Activated gamma-delta T cell (primary cell): ENCODE results near the gene MYL11.
"Not testable (repeated sequence)": the region's sequence is repeated elsewhere in the genome, so short reads cannot be mapped to it uniquely, and the experiment has no call there.

Experiments used
- DNase-seq: peaks from one replicate; lab custom pipeline; 2025; lab: John Stamatoyannopoulos, UW

MYL11 gene

DNA sequence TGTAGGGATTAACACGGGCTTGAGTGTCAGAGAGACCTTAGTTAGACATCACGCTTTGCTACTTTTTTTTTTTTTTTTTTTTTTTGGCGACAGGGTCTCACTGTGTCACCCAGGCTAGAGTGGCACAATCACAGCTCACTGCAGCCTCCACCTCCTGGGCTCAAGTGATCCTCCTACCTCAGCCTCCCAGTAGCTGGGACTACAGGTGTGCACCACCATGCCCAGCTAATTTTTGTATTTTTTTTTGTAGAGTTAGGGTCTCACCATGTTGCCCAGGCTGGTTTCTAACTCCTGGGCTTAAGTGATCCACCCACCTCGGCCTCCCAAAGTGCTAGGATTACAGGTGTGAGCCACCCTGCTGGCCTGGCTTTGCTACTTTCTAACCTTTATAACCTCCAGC is 22.0 kb downstream of the MYL11 start:
- DNase-seq, result not testable (repeated sequence)

DNA sequence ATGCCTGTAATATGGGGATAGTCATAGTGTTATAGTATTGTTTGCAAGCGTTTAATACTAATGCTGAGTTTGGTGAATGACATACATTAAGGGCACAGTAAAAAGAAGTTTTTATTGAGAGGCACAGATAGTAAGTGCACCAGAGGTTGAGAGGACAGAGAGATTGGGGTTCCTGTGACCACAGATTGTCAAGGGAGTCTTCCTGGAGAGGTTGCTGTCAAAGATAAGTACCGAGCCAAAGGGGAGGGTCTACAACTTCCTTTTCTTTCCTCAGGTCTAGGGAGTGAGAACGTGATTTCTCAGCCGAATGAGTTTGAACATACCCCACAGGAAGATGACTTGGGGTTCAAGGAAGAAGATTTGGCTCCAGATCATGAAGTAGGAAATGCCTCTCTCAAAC is 22.5 kb downstream of the MYL11 start:
- DNase-seq, result no peak

DNA sequence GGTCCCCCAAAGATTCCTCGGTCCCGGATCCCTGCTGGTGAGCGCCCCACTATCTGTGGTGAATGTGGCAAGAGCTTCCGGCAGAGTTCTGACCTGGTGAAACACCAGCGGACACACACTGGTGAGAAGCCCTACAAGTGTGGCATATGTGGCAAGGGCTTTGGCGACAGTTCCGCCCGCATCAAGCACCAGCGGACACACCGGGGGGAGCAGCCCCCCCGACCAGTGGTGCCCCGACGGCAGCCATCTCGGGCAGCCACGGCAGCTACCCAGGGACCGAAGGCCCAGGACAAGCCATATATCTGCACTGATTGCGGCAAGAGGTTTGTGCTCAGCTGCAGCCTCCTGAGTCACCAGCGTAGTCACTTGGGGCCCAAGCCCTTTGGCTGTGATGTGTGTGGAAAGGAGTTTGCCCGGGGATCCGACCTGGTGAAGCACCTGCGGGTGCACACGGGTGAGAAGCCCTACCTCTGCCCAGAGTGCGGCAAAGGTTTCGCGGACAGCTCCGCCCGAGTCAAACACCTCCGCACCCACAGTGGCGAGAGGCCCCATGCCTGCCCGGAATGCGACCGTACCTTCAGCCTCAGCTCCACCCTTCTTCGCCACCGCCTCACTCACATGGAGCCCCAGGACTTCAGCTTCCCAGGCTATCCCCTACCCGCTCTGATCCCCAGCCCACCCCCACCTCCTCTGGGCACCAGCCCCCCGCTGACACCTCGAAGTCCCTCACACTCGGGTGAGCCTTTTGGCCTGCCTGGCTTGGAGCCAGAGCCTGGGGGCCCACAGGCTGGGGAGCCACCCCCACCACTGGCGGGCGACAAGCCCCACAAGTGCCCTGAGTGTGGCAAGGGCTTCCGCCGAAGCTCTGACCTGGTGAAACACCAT is 23.4 kb downstream of the MYL11 start:
- no peak for DNase-seq

DNA sequence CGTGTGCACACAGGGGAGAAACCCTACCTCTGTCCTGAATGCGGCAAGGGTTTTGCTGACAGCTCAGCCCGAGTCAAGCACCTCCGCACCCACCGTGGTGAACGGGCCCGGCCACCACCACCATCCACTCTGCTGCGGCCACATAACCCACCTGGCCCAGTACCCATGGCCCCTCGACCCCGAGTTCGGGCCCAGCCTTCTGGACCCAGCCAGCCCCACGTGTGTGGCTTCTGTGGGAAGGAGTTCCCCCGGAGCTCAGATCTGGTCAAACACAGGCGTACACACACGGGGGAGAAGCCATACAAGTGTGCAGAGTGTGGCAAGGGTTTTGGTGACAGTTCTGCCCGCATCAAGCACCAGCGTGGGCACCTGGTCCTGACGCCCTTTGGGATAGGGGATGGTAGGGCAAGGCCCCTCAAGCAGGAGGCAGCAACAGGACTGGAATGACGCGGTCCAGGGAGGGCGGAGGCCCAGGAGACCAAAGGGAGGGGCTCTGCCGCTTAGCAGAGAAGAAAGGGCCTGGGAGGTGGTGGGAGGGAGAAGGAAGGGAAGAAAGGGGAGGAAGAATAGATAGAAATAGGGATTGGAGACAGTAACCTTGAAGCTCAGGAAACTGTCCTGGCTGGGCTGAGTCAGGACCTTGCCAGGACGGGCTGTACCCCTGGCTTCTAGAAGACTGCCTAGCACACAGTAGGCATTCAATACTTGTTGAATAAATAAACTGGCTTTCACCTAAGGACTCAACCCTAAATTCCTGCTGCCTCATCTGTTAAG is 24.2 kb downstream of the MYL11 start:
- no peak for DNase-seq

DNA sequence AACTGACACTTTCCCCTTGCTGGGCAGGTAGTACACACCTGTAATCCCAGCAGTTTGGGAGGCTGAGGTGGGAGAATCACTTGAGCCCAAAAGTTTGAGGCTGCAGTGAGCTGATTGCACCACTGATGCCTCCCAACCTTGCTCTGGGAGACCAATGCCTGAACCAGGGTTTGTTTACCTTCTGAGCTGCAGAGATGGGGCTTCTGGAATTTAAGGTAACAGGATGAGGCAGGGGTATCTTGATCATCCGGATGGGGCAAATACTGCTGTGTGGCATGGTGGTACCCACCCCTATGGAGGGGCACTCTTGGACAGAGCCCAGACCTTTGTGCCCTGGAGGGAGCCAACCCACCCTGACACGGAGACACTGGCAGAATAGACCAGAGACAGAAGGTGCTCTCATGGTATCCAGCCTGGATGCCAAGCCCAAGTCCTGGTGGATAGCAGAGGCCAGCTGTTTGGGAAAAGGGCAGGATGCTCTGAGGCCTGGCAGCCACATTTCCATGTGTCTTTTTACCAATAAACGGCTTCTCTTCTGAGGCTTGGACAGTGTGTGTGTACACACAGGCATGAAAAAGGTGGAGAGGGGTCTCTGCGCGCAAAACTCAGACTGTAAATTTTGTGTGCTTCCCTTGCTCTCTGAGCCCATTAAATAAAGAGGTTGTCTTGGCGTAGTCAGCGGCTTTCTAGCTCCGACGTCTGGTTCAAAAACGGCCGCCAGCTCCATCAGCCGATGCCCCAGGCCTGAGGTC is 25.0 kb downstream of the MYL11 start:
- DNase-seq, result no peak

DNA sequence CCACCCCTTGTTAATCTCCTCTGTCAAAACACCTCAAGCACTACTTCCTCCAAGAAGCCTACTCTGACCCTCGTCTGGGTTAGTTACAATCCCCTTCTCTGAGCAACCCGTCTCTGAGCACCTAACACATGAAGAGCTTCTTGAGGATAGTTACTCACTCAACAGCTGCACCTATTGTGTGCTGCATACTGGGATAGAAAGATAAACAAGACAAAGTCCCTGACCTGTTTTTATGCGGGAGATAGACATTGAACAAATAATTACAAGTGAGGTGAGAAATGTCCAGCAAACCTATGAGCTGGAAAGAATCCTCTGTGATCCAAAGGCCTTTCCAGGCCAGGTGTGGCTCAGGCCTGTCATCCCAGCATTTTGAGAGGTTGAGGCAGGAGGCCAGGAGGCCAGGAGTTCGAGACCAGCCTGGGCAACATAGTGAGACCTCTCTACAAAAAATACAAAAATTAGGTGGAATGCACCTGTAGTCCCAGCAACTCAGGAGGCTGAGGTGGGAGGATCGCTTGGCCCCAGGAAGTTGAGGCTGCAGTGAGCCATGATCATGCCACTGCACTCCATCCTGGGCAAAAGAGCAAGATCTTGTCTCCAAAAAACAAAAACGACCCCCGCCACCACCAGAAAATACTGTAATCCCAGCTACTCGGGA is 27.3 kb downstream of the MYL11 start:
- no peak for DNase-seq

DNA sequence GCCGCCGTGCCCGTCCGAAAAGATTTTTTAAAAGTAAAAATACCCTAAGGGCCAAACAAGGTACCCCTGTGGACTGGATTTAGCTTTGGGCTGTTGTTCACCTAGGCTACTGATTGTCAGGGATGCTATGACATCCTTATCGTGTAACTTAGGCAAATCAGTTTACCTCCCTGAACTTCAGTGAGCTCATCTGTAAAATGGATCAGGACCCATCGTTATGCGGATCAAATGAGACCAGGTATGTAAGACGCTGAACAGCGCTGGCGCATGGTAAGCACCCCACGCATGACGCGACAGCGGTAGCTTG is 32.1 kb downstream of the MYL11 start:
- DNase-seq, result no peak

DNA sequence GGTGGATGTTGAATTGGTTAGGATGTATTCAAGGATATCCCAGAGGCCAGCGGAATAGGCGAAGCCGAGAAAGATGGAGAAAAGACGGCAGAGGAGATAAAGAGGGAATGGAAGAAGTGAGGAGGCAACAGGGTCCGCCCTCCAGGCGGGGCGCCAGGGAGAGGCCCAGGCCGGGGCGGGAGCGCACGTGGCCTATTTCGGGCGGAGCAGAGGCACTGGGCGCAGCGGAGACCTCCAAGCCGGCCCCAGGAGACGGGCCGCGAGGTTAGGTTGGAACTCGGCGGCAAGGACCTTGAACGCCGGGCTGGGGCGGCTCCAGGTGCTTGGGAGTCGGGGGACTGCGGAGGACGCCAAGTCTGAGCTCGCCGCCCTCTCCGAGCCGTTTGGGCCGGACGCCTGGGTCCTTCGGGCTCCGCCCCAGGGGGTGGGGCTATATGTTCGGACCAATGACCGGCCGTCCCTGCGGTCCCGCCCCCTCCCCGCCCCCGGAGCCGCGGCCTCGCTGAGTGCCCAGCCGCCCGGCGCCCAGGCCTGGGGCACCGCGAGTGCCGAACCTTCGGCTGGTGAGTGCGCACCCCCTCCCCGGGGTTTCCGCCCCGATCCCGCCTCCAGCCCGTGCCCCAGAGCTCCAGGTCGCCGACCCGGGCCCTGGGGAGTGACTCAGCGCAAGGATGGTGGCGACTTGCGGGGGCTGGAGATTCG is 32.7 kb downstream of the MYL11 start, which contains the start of gene ZNF771:
Gene ZNF771 (plus strand): TSS at position 505 of the 702 bp plus-strand sequence. CDS start 448 bp downstream, outside the sequence.
- peak; percentile 80 for DNase-seq

DNA sequence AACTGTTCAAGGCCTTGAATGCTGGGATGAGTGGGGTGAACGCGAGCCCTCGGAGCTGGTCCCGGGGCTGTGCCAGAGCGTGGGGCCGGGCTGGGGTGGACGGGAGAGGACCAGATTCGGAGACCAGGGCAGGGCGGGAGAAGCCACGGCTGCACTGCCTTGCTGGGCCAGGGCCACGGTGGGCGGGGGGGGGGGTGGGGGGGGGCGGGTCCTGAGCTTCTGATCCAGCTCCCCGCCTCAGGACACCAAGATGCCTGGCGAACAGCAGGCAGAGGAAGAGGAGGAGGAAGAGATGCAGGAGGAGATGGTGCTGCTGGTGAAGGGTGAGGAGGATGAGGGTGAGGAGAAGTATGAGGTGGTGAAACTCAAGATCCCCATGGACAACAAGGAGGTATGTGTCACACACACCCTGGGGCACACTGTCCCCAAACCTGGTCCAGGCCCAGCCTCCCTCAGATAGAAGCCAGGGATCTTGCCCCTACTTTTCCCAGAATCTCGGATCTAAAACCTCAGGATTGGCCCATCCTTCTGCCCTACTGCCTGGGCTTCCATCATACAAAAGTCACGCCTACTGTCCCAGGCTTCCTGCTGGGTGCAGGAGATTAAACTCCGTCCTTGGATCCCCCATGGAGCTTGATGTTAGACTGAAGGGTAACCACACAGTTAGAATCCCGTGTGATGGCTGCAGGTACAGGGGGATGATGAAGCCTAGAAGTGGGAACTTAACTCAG is 33.4 kb downstream of the MYL11 start:
- no peak for DNase-seq

DNA sequence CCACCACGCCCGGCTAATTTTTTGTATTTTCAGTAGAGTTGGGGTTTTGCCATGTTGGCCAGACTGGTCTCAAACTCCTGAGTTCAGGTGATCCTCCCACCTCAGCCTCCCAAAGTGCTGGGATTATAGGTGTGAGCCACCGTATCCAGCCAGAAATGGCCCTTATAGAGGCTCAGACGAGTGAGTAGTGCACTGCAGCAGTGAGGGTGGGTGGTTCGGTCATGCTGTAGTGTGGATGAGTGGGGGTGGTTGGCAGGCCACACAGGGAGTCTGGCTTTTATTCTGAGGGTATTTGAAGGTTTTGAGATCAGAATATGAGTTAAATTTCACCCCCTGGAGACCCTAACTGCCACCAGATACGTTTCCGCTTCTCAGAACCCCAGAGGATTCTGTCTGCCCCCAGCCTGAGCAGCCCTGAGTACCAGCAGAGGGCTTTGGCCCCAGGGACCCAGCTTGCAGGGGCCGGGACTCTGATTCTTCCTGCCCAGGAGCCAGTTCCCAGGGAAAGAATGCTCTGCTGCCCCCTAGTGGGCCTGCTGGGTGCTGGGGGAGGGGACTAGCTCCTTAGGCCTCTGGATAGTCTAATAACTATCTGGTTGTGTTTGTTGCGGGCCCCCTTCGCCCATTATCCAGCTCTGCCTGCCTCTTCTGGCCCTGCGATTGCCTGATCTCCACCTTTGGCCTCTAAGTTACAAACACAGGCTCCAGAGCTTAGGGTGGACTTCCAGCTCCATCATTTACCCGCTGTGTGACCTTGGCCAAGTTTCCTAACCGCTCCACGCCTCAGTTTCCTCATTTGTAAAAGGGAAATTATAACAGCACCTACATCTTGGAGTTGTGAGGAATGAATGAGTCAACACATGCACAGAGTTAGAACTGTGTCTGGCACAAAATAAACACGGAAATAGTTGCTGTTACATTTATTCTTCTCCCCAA is 34.8 kb downstream of the MYL11 start:
- DNase-seq, result peak; percentile 45

DNA sequence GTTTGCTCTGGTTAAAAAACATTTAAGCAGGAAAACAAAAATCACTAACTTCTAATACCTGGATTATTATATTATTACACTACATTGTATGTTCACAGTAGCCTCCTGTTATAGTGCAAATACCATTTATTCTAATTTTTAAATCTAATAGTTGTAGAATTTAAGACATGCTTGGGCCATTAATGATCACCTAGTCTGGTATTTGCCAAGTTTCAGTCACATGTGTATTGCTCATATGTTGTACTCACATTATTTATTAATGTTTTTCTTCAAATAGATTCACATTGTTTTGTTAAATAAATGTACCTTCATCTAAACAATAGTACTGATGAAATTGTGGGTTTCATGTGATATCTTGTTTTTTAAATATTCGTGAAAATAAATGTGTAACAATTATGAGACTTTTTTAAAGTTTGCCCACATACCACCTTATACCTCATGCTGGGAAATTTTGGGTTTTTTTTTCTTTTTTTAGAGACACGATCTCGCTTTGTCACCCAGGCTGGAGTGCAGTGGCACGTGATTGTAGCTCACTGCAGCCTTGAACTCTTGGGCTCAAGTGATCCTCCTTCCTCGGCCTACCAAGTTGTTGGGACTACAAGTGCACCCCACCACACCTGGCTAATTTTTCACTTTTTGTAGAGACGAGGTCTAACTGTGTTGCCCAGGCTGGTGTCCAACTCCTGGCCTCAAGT is 38.7 kb downstream of the MYL11 start:
- no peak for DNase-seq

DNA sequence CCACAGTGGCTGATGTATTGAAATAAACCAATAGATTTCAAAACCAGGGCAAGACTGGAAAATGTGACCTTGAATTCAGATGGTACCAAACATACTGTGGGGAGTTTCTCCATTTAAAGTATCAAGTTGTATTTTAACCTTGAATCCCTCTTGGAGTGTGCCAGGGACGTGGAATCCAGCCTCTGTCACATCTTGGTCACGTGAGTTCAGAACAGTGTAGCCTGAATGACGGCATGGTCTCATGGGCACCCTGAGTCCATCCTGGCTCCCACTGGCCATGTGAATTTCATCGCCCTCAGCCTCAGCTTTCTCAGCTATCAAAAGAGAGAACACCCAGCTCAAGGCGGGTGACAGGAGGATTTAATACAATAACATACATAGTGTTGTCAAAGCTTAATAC is 39.6 kb downstream of the MYL11 start:
- no peak for DNase-seq

DNA sequence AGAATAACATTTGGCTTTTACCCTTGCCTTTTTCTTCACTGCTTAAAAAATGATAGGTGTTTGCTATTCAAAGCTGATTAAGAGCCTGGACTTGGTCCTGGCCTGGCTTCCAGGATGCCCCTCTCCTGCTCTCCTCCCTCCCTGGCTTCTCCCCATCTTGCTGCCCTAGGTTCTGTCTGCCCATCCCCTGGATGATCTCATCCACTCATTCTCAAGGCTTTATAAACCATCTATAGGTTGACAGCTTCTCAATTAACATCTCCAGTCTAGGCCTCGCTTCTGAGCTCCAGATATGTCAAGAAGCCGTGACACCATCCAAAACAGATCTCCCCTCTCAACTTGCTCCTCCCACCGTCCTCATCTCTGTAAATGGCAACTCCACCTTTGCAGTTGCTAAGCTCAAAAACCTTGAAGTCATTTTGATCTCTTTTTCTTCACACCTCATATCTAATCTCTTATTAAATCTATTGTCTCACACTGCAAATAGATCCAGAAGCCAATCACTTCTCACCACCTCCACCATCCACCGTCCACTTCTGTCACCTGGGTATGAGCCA is 41.5 kb downstream of the MYL11 start:
- no peak for DNase-seq

DNA sequence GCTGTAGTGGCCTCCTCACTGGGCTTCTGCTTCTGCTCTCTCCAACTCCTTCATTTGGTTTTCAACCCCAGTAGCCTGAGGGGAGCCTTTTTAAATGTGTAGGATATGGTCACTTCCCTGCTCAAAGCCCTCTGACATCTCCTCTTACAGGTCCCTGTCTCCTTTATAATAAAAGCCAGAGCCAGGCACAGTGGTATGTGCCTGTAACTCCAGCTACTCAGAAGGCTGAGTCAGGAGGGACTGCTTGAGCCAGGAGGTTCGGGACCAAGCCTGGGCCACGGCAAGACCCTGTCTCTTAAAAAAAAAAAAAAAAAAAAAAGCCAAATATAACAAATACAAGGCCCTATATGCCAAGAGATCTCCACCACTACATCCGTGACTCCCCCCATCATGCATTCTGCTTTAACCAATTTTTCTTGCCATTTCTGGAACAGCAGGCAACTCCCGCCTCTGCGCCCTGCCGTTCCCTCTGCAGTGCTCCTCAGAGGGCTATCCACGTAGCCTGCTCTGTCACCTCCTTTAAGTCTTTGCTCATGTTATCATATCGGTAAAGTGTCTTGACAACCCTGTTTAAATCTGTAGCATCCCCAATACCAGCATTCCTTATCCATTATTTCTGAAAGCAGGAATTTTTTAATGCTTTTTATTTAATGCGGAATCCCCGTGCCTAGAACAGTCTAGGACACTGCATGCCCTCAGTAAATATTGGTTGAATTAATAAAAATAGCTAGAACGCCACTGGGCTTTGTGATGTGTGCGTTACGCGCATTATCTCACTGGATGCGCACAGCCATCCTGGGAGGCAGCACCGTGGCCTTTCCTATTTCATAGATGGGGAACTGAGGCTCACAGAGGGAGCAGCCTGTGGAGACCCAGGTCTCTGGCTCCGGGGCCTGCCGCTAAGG is 42.3 kb downstream of the MYL11 start:
- no peak for DNase-seq

DNA sequence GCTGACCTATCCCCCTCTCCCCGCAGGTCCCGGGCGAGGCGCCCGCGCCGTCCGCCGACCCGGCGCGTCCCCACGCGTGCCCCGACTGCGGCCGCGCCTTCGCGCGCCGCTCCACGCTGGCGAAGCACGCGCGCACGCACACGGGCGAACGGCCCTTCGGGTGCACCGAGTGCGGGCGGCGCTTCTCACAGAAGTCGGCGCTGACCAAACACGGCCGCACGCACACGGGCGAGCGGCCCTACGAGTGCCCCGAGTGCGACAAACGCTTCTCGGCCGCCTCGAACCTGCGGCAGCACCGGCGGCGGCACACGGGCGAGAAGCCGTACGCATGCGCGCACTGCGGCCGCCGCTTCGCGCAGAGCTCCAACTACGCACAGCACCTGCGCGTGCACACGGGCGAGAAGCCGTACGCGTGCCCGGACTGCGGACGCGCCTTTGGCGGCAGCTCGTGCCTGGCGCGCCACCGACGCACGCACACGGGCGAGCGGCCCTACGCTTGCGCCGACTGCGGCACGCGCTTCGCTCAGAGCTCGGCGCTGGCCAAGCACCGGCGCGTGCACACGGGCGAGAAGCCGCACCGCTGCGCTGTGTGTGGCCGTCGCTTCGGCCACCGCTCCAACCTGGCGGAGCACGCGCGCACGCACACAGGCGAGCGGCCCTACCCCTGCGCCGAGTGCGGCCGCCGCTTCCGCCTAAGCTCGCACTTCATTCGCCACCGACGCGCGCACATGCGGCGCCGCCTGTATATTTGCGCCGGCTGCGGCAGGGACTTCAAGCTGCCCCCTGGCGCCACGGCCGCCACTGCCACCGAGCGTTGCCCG is 43.1 kb downstream of the MYL11 start:
- DNase-seq, result peak; percentile 80

DNA sequence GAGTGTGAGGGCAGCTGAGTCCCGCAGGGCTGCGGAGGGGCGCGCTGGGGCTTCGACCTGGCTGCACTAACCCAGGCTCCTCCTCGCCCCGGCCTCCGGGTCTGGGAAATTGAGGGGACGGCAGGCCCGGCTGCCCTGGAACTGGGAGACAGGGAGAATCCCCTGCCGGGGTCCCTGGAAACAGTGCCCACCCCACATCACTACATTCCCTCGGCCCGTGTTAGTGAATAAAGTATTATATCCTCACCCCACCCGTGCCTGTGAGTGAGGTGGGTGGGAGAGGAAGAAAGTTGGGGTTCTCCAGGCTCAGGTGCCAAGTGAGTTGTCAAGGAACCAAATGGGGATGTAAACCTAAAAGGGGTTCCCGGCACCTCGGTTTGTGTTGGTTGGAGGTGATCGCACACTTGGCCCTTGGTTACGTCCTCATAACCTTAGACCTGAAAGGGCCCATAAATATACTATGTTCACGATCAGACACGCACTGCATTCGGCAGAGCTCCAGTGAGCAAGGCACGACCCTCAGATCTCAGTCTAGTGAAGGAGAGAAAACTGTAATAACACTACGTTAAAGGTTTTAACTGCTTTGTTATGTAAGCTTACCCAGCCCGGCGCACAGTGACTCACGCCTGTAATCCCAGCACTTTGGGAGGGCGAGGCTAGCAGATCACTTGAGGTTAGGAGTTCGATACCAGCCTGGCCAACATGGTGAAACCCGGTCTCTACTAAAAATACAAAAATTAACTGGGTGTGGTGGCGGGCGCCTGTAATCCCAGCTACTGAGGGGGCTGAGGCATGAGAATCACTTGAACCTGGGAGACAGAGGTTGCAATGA is 44.0 kb downstream of the MYL11 start:
- no peak for DNase-seq
